HepG2 (cell line): ENCODE measurements around the gene ZKSCAN1. TPM values are rescaled to one million over a fixed set of nuclear protein-coding genes. Genes with fewer than 3 reads are reported as not detected.

Source experiments
- ASH2L ChIP-seq: fragments of 300-600, 200-600 bp; sonication (generic); IDR thresholded peaks from 2 replicates; pipeline ENCODE4 v1.7.0; 2017; ENCODE audit warnings: low read depth, mild to moderate bottlenecking, moderate library complexity, mixed read lengths, low read length; ENCODE audit not compliant: insufficient read length
- BHLHE40 ChIP-seq: IDR thresholded peaks from 2 replicates; pipeline ENCODE4 v1.6.1; 2011; ENCODE audit warnings: low read length, improper control_type of control experiment
- CREM ChIP-seq, 2 experiments: sonication (generic) in 1 of 2; formaldehyde crosslinking in 1 of 2; IDR thresholded peaks; 2 replicates each; pipeline versions ENCODE4 v1.4.0 to v1.6.1; 2016 to 2020; ENCODE audit warnings: antibody characterized with exemption in 1 of 2, mild to moderate bottlenecking in 1 of 2, missing genetic modification reagents in 1 of 2
- GMEB2 ChIP-seq: IDR thresholded peaks from 2 replicates; pipeline ENCODE4 v1.6.1; 2016; ENCODE audit warnings: missing biosample characterization, missing genetic modification reagents, low read depth
- HNF1A ChIP-seq, 2 experiments: sonication (generic) in 1 of 2; formaldehyde crosslinking in 1 of 2; IDR thresholded peaks; 2 replicates each; pipeline versions ENCODE4 v1.4.0 to v1.6.1; 2016 to 2020; ENCODE audit warnings: borderline replicate concordance in 1 of 2, low read depth in 1 of 2, mild to moderate bottlenecking in 1 of 2, missing genetic modification reagents in 1 of 2
- RELA ChIP-seq: sonication (generic); formaldehyde crosslinking; IDR thresholded peaks from 2 replicates; pipeline ENCODE4 v1.4.0; 2020; ENCODE audit warnings: missing genetic modification reagents
- TCF12 ChIP-seq, 2 experiments: fragments of 450-650 bp in 1 of 2; sonication (generic) in 1 of 2; formaldehyde crosslinking in 1 of 2; IDR thresholded peaks; 2 replicates each; pipeline versions ENCODE4 v1.6.1 to v1.8.0; 2017 to 2022; ENCODE audit warnings: antibody characterized with exemption in 1 of 2, mild to moderate bottlenecking in 1 of 2, missing genetic modification reagents in 1 of 2, moderate library complexity in 1 of 2
- TFDP2 ChIP-seq: sonication (generic); formaldehyde crosslinking; IDR thresholded peaks from 2 replicates; pipeline ENCODE4 v1.4.0; 2020; ENCODE audit warnings: missing genetic modification reagents
- XRCC5 ChIP-seq: fragments of 200-400 bp; formaldehyde crosslinking; optimal IDR thresholded peaks from 2 replicates; pipeline ENCODE3; 2017; ENCODE audit warnings: mild to moderate bottlenecking, low read length
- ZHX2 ChIP-seq, 2 experiments: sonication (generic) in 1 of 2; formaldehyde crosslinking in 1 of 2; IDR thresholded peaks; 2 replicates each; pipeline versions ENCODE4 v1.6.1 to v1.9.0; 2014 to 2022; ENCODE audit warnings: antibody characterized with exemption in 1 of 2, borderline replicate concordance in 1 of 2, inconsistent platforms in 1 of 2, low read depth in 1 of 2, missing genetic modification reagents in 1 of 2
- ZNF780A ChIP-seq: sonication (generic); formaldehyde crosslinking; IDR thresholded peaks from 2 replicates; pipeline ENCODE4 v1.8.0; 2022; ENCODE audit warnings: mild to moderate bottlenecking, missing genetic modification reagents, moderate library complexity
- ZNF788 ChIP-seq: sonication (generic); formaldehyde crosslinking; IDR thresholded peaks from 2 replicates; pipeline ENCODE4 v1.5.0; 2020; ENCODE audit warnings: mild to moderate bottlenecking, missing genetic modification reagents, borderline replicate concordance
- polyA plus RNA-seq, 8 experiments: library from polyadenylated mRNA; depleted of rRNA in 3 of 8; stranded (reverse) in 7 of 8; unstranded in 1 of 8; fragments of >200 nt; fragmentation: Illumina TruSeq in 4 of 8; extraction: Trizol in 4 of 8; gene quantifications; 2 replicates each; pipeline versions ENCODE4 v1.2.1 to v1.2.3, GENCODE V29; 2011 to 2016; ENCODE audit warnings: low read depth in 4 of 8, missing spikeins in 1 of 8, mixed read lengths in 1 of 8; ENCODE audit not compliant: insufficient read depth in 1 of 8
- total RNA-seq, 5 experiments: library from RNA; depleted of rRNA; stranded (reverse); fragments of >200 nt; fragmentation: Illumina TruSeq; extraction: Trizol; gene quantifications; 2 replicates each; pipeline ENCODE4 v1.2.3, GENCODE V29; 2016; ENCODE audit warnings: low read depth in 1 of 5

Gene ZKSCAN1
- total and polyA plus RNA-seq, 2 of the 13 experiments (the other 11 are each of a cell fraction or from before 2014, with no cell fraction given): 46.4 to 60.6 TPM

- TF ChIP-seq ZHX2 (IDR thresholded peaks at IDR 0.05; ENCODE audit: low read depth) (no peak; the same call in none of the 2 replicates), ZHX2 (CRISPR knock-in tag; IDR thresholded peaks at IDR 0.05; ENCODE audit: borderline replicate concordance) (no peak), BHLHE40 (no peak), GMEB2 (CRISPR knock-in tag) (no peak), TCF12 (IDR thresholded peaks at IDR 0.05) (no peak), TCF12 (CRISPR knock-in tag; IDR thresholded peaks at IDR 0.05) (no peak), RELA (no peak), ASH2L (peak; percentile 69), CREM (IDR thresholded peaks at IDR 0.05) (peak; percentile 91), CREM (CRISPR knock-in tag; IDR thresholded peaks at IDR 0.05) (no peak), HNF1A (IDR thresholded peaks at IDR 0.05; ENCODE audit: low read depth) (no peak), HNF1A (CRISPR knock-in tag; IDR thresholded peaks at IDR 0.05; ENCODE audit: borderline replicate concordance) (peak; percentile 55; the same call in 1 of the 2 replicates), TFDP2 (CRISPR knock-in tag) (peak; percentile 21; the same call in 1 of the 2 replicates), ZNF788 (peak; percentile 85; the same call in 1 of the 2 replicates), ZNF780A (CRISPR knock-in tag) (no peak), XRCC5 (peak; percentile 15)
These were observed at the start of gene ZKSCAN1 (continued) for GRCh38 chr7:100015232-100016214.
